Progenitor cell of endocrine pancreas (in vitro differentiated cells): Measurements from ENCODE around the gene TTC34. TPM values are rescaled to one million over a fixed set of nuclear protein-coding genes. Genes with fewer than 3 reads are reported as not detected.

Source experiments
- DNase-seq: peaks from one replicate; pipeline ENCODE4 v3.0.0; 2021; ENCODE audit warnings: low spot score; ENCODE audit not compliant: unreplicated experiment
- H3K27ac Mint-ChIP-seq: 2 replicates; pipeline ENCODE4 v1.8.0; 2021; ENCODE audit warnings: mild to moderate bottlenecking, moderate library complexity, mixed read lengths
- H3K27me3 Mint-ChIP-seq: 2 replicates; pipeline ENCODE4 v1.8.0; 2021; ENCODE audit warnings: mixed read lengths
- H3K36me3 Mint-ChIP-seq: 2 replicates; pipeline ENCODE4 v1.8.0; 2022; ENCODE audit warnings: mixed read lengths; ENCODE audit not compliant: insufficient read depth
- H3K4me1 Mint-ChIP-seq: 2 replicates; pipeline ENCODE4 v1.8.0; 2021; ENCODE audit warnings: low read depth, mixed read lengths
- H3K4me3 Mint-ChIP-seq: 2 replicates; pipeline ENCODE4 v1.8.0; 2021; ENCODE audit warnings: low read depth, mild to moderate bottlenecking, moderate library complexity, mixed read lengths
- H3K9me3 Mint-ChIP-seq: 2 replicates; pipeline ENCODE4 v1.8.0; 2021; ENCODE audit warnings: low read depth, mixed read lengths
- total RNA-seq: library from RNA; stranded (reverse); gene quantifications from 2 replicates; pipeline ENCODE4 v1.2.1, GENCODE V29; 2021
- TF ChIP-seq, protein P1 (sequence below): fragments of 200-600 bp; sonication (generic); IDR thresholded peaks from one replicate; pipeline ENCODE4 v1.5.0; 2021; ENCODE audit warnings: antibody characterized with exemption, mild to moderate bottlenecking; ENCODE audit not compliant: unreplicated experiment

The TTC34 gene
- total RNA-seq, 1 donor from 2014 or later = 3.1 TPM

DNA sequence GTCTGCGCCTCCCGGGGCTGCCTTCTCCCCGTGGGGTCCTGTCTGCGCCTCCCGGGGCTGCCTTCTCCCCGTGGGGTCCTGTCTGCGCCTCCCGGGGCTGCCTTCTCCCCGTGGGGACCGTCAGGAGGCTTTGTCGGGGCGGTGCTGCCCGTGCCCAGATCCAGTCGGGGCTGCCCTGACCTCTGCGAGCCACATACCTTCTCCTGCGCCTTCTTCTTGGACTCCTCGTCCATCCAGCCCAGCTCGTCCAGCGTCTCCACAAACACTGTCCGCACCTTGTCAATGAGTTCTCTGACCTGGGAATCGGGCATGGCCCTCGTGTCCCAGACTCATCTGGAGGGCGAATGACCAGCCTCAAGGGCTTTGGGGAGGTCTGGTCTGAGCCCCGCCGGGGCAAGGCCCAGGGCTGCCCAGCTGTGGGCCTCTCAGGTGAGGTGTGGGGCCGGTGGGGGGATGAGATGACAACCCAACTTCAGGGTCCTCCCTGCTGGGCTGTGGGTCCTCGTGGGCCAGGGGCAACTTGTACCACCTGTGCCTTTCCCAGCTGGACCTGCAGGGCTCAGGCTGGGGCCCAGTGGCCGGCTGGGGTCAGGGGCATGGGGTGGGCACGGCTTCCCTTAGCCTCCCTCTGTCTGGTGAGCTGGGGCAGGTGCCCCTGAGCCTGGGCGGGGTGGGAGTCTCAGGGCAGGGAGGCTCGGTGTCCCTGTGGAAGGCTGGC, 205.5 kb downstream of the TTC34 start:
- Mint-ChIP-seq H3K4me3 (no peak overlapping the region), H3K27ac (no peak overlapping the region), H3K27me3 (peaks cover 10% of the 10 kb centered on the region), H3K36me3 (peaks cover 4% of the 10 kb centered on the region), H3K4me1 (no peaks in the 10 kb centered on the region), H3K9me3 (peaks cover 5% of the 10 kb centered on the region)
- DNase-seq = no peak
- TF ChIP-seq, protein P1, sequence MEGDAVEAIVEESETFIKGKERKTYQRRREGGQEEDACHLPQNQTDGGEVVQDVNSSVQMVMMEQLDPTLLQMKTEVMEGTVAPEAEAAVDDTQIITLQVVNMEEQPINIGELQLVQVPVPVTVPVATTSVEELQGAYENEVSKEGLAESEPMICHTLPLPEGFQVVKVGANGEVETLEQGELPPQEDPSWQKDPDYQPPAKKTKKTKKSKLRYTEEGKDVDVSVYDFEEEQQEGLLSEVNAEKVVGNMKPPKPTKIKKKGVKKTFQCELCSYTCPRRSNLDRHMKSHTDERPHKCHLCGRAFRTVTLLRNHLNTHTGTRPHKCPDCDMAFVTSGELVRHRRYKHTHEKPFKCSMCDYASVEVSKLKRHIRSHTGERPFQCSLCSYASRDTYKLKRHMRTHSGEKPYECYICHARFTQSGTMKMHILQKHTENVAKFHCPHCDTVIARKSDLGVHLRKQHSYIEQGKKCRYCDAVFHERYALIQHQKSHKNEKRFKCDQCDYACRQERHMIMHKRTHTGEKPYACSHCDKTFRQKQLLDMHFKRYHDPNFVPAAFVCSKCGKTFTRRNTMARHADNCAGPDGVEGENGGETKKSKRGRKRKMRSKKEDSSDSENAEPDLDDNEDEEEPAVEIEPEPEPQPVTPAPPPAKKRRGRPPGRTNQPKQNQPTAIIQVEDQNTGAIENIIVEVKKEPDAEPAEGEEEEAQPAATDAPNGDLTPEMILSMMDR = no peak

DNA sequence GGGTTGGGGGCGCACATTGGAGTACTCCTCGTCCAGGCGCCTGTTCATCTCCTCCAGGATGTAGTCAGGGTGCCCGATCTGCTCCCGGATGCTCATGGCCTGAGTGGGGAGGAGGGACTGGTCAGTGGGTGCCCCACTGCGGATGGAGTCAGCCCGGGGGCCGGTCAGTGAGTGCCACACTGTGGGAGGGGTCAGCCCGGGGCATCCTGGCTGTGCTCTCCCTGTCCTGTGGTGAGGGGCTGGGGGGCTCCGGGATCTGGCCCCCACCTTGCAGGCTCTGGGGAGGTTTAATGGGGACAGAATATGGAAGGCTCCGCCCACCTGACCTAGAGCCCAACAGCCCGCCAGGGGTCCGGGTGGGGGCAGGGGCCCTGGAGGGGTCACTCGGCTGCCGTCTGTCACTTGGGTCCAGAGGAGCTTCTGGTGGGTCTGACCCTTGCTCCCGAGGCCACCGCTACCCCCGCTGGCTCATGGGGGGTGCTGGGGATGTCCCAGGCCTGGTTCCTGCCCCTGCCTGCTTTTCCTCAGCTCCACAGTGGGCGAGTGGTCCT, 206.2 kb downstream of the TTC34 start:
- no peaks in the 10 kb centered on the region for H3K4me1 Mint-ChIP-seq

DNA sequence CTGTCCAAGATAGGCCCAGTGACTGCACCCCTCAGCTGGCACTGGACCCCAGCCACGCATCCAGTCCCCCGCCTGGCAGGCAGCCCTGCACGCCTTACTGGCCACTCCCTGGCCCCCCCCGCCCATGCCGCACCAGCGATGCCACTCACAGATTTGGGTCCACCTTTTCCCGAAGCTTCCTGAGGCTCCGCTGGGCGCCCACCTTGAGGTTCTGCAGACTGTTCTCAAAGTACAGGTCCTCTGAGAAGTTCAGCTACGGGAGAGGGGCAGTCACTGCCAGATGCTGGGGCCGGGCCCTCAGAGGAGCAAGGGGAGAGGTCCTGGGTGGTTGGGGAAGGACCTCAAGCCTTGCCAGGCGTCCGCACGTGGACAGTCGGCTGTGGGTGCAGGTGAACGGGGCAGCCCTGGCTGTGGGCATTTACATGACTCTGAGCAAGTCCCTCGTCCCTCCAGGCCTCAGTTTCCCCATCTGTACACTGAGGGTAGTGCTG, 206.8 kb downstream of the TTC34 start:
- TF ChIP-seq, protein P1 = no peak
- no peak overlapping the region for H3K4me3 Mint-ChIP-seq
- peaks cover 5% of the 10 kb centered on the region for H3K9me3 Mint-ChIP-seq
- peaks cover 5% of the 10 kb centered on the region for H3K36me3 Mint-ChIP-seq
- DNase-seq = no peak
- H3K4me1 Mint-ChIP-seq = no peaks in the 10 kb centered on the region
- H3K27ac Mint-ChIP-seq = no peak overlapping the region
- H3K27me3 Mint-ChIP-seq = peaks cover 7% of the 10 kb centered on the region

More for the DNA sequence above, 206.2 kb downstream of the TTC34 start:
- peaks cover 7% of the 10 kb centered on the region for H3K27me3 Mint-ChIP-seq
- peaks cover 5% of the 10 kb centered on the region for H3K36me3 Mint-ChIP-seq
- no peak overlapping the region for H3K4me3 Mint-ChIP-seq
- no peak overlapping the region for H3K27ac Mint-ChIP-seq
- H3K9me3 Mint-ChIP-seq = peaks cover 5% of the 10 kb centered on the region
- TF ChIP-seq, protein P1 = no peak
- DNase-seq = no peak

DNA sequence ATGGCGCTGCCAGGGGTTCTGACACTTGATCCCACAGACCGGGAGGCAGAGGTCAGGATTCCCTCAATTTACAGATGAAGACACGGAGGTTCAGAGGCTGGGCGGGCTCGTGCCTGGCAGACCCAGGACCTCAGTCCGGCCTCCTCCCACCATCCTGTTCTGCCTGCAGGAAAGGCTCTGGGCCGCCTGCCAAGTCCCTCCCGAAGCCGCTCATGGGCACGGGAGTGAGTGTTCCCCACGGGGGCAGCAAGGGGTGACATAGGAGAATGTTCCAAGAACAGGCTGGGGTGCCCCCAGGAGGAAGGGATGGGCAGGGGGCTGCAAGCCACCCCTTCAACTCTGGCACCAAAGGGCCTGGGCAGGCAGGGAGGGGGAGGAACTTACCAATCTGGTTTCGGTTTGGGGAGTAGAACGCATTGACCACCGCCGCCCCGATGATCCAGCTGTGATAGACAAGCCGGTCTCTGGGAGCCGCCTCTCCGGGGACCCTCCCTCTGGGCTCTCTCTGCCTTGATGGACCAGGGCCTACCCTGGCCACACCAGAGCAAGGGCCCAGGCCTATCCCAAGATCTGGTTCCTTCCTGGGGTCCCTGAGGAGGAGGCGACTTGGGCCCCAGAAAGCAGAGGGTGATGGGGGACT, 207.4 kb downstream of the TTC34 start:
- TF ChIP-seq, protein P1 = no peak
- H3K4me3 Mint-ChIP-seq = no peak overlapping the region
- no peak for DNase-seq
- H3K36me3 Mint-ChIP-seq = peaks cover 7% of the 10 kb centered on the region
- H3K27me3 Mint-ChIP-seq = peaks cover 7% of the 10 kb centered on the region
- no peaks in the 10 kb centered on the region for H3K4me1 Mint-ChIP-seq
- H3K9me3 Mint-ChIP-seq = peaks cover 5% of the 10 kb centered on the region
- no peak overlapping the region for H3K27ac Mint-ChIP-seq

DNA sequence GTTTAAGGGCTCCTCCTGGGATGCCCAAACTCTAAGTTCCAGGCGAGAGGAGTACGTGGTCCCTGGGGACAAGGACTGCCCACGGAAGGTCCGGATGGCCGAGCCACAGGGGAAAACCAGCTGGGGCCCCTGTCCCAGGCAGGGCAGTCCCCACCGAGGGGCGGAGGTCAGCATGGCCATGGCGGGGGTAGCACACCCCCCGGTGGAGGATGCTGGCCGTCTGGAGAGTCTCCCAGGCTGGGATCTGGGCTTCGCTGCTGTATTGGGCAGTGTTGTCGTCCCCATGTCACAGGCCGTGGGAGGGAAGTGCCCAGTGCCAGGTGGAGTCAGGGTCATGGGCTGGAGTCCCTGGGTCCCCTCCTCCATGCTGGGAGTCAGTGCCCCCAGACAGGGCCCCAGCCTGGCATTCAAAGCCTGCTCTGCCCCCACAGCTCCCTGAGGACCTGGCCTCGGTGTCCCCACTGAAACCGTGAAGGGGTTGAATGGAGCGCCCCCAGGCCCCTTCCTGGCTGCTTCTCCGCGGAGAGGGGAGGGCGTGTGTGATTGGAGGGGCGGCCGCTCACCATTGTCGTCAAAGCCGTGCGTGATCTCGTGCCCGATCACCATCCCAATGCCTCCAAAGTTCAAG, 208.1 kb downstream of the TTC34 start:
- Mint-ChIP-seq H3K9me3 (peaks cover under 1% of the 10 kb centered on the region), H3K27me3 (peaks cover 4% of the 10 kb centered on the region), H3K4me1 (no peaks in the 10 kb centered on the region), H3K4me3 (no peak overlapping the region), H3K27ac (no peak overlapping the region), H3K36me3 (peaks cover 5% of the 10 kb centered on the region)
- DNase-seq = no peak
- TF ChIP-seq, protein P1 = no peak
